HEK293 (cell line): ENCODE measurements around the gene LDHD.
A peak's percentile ranks its signal among the peaks of the same experiment; 100 is the strongest.

Experiments
- SP2 ChIP-seq: fragments of 450-650 bp; formaldehyde crosslinking; IDR thresholded peaks from 2 replicates; pipeline ENCODE4 v1.5.1; 2016; ENCODE audit warnings: missing biosample characterization, missing genetic modification characterization
- ZBTB21 ChIP-seq: fragments of 450-650 bp; formaldehyde crosslinking; IDR thresholded peaks from 2 replicates; pipeline ENCODE4 v1.5.1; 2017; ENCODE audit warnings: missing biosample characterization, missing genetic modification characterization
- ZBTB8A ChIP-seq: fragments of 450-650 bp; formaldehyde crosslinking; IDR thresholded peaks from 2 replicates; pipeline ENCODE4 v1.5.1; 2016; ENCODE audit warnings: missing biosample characterization, missing genetic modification characterization
- ZNF223 ChIP-seq: fragments of 450-650 bp; formaldehyde crosslinking; IDR thresholded peaks from 2 replicates; pipeline ENCODE4 v1.5.1; 2016; ENCODE audit warnings: missing biosample characterization, missing genetic modification characterization
- ZNF558 ChIP-seq: fragments of 450-650 bp; formaldehyde crosslinking; IDR thresholded peaks from 2 replicates; pipeline ENCODE4 v1.5.1; 2016; ENCODE audit warnings: missing biosample characterization, missing genetic modification characterization
- ZNF707 ChIP-seq: fragments of 450-650 bp; formaldehyde crosslinking; IDR thresholded peaks from 2 replicates; pipeline ENCODE4 v1.5.1; 2016; ENCODE audit warnings: missing biosample characterization, missing genetic modification characterization
- ZXDB ChIP-seq: fragments of 450-650 bp; formaldehyde crosslinking; IDR thresholded peaks from 2 replicates; pipeline ENCODE4 v1.5.1; 2016; ENCODE audit warnings: missing biosample characterization, missing genetic modification characterization
- TF ChIP-seq, protein P1 (sequence below): fragments of 450-650 bp; IDR thresholded peaks from 2 replicates; pipeline ENCODE4 v1.5.1; 2018; ENCODE audit warnings: missing biosample characterization, mild to moderate bottlenecking, missing genetic modification characterization
- TF ChIP-seq, protein P2 (sequence below): fragments of 450-650 bp; formaldehyde crosslinking; IDR thresholded peaks from 2 replicates; pipeline ENCODE4 v1.5.1; 2017; ENCODE audit warnings: missing biosample characterization, missing genetic modification characterization
- TF ChIP-seq, protein P3 (sequence below): fragments of 450-650 bp; formaldehyde crosslinking; IDR thresholded peaks from 2 replicates; pipeline ENCODE4 v1.5.1; 2016; ENCODE audit warnings: missing biosample characterization, missing genetic modification characterization

DNA sequence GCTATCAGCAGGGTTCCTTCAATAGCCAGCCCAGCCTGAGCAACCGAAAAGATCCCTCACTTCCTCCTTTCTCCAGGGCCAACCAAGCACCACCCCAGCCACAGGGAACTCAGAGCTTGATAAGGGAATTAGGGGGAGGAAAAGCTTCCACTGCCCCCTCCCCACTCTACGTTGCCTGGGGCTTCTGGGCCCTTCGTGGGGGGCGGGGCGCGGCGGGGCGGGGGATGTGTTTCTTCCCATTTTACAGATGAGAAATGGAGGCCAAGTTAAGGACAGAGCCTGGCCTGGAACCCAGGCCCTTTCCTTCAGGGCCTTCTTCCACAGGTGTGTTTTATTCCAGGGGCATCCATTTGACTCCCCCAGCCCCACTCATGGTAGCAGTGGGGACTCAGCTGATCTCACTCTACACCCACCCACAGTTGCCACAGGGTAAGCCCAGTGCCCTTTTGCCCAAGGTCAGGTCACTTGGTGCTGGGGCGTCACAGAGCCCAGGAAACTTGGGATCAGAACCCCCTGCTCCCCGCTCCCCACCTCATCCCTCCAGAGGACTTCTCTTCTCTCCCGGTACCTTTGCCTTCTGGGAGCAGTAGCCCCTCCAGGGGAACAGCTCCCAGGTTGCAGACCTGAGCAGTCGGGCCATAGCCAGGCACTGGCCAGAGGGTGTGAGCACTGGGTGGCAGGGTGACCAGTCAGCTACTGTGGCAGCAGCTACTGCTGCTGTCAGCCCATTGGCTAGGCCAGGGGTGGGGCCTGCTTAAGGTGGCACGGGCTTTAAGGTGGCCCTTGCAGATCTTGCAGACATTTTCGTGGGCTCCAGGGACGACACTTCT is at the start of gene LDHD:
- no peak for TF ChIP-seq ZNF223
- TF ChIP-seq, protein P1, sequence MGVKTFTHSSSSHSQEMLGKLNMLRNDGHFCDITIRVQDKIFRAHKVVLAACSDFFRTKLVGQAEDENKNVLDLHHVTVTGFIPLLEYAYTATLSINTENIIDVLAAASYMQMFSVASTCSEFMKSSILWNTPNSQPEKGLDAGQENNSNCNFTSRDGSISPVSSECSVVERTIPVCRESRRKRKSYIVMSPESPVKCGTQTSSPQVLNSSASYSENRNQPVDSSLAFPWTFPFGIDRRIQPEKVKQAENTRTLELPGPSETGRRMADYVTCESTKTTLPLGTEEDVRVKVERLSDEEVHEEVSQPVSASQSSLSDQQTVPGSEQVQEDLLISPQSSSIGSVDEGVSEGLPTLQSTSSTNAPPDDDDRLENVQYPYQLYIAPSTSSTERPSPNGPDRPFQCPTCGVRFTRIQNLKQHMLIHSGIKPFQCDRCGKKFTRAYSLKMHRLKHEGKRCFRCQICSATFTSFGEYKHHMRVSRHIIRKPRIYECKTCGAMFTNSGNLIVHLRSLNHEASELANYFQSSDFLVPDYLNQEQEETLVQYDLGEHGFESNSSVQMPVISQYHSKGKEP (tag by site-specific recombination) = no peak
- peak; percentile 10; the same call in 1 of the 2 replicates for TF ChIP-seq ZBTB8A (tag by site-specific recombination)
- TF ChIP-seq ZNF558 (tag by site-specific recombination) = no peak
- TF ChIP-seq, protein P2, sequence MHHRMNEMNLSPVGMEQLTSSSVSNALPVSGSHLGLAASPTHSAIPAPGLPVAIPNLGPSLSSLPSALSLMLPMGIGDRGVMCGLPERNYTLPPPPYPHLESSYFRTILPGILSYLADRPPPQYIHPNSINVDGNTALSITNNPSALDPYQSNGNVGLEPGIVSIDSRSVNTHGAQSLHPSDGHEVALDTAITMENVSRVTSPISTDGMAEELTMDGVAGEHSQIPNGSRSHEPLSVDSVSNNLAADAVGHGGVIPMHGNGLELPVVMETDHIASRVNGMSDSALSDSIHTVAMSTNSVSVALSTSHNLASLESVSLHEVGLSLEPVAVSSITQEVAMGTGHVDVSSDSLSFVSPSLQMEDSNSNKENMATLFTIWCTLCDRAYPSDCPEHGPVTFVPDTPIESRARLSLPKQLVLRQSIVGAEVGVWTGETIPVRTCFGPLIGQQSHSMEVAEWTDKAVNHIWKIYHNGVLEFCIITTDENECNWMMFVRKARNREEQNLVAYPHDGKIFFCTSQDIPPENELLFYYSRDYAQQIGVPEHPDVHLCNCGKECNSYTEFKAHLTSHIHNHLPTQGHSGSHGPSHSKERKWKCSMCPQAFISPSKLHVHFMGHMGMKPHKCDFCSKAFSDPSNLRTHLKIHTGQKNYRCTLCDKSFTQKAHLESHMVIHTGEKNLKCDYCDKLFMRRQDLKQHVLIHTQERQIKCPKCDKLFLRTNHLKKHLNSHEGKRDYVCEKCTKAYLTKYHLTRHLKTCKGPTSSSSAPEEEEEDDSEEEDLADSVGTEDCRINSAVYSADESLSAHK = no peak
- TF ChIP-seq ZBTB21 (tag by site-specific recombination) = no peak
- TF ChIP-seq ZXDB = 0 out of 2 replicates have a peak, but pooled peaks have one; percentile 26
- TF ChIP-seq, protein P3, sequence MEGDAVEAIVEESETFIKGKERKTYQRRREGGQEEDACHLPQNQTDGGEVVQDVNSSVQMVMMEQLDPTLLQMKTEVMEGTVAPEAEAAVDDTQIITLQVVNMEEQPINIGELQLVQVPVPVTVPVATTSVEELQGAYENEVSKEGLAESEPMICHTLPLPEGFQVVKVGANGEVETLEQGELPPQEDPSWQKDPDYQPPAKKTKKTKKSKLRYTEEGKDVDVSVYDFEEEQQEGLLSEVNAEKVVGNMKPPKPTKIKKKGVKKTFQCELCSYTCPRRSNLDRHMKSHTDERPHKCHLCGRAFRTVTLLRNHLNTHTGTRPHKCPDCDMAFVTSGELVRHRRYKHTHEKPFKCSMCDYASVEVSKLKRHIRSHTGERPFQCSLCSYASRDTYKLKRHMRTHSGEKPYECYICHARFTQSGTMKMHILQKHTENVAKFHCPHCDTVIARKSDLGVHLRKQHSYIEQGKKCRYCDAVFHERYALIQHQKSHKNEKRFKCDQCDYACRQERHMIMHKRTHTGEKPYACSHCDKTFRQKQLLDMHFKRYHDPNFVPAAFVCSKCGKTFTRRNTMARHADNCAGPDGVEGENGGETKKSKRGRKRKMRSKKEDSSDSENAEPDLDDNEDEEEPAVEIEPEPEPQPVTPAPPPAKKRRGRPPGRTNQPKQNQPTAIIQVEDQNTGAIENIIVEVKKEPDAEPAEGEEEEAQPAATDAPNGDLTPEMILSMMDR (tag by site-specific recombination) = no peak
- no peak for TF ChIP-seq ZNF707 (tag by site-specific recombination)
- no peak for TF ChIP-seq SP2 (tag by site-specific recombination)
